DOHH2 (cell line): ENCODE measurements around the gene C1orf185.
"Not testable (repeated sequence)": the region's sequence is repeated elsewhere in the genome, so short reads cannot be mapped to it uniquely, and the experiment has no call there.

Experiments used
- H3F3A ChIP-seq: fragments of 200-600 bp; sonication (generic), shearing (Covaris generic); 2 replicates; pipeline ENCODE4 v1.6.0; 2016; ENCODE audit warnings: antibody characterized with exemption, mild to moderate bottlenecking; ENCODE audit not compliant: control insufficient read depth, insufficient read depth
- H3K27ac ChIP-seq: fragments of 200-600 bp; sonication (generic); 2 replicates; pipeline ENCODE4 v1.5.1; 2014; ENCODE audit warnings: low read depth, mild to moderate bottlenecking, low read length, moderate library complexity
- H3K27me3 ChIP-seq: fragments of 200-600 bp; sonication (generic); 2 replicates; pipeline ENCODE4 v1.6.1; 2014; ENCODE audit warnings: mild to moderate bottlenecking, low read length, mixed read lengths; ENCODE audit not compliant: control insufficient read depth
- H3K36me3 ChIP-seq: fragments of 200-600 bp; sonication (generic); 2 replicates; pipeline ENCODE4 v1.6.1; 2014; ENCODE audit warnings: mild to moderate bottlenecking, low read length, moderate library complexity, mixed read lengths; ENCODE audit not compliant: control insufficient read depth
- H3K4me1 ChIP-seq: fragments of 200-600 bp; sonication (generic); 2 replicates; pipeline ENCODE4 v1.6.1; 2014; ENCODE audit warnings: mild to moderate bottlenecking, low read length, mixed read lengths; ENCODE audit not compliant: control insufficient read depth
- H3K4me2 ChIP-seq: fragments of 200-600 bp; sonication (generic); 2 replicates; pipeline ENCODE4 v1.6.0; 2014; ENCODE audit warnings: mild to moderate bottlenecking, low read length, moderate library complexity
- H3K4me3 ChIP-seq: fragments of 200-600 bp; sonication (generic); 2 replicates; pipeline ENCODE4 v1.5.1; 2014; ENCODE audit warnings: mild to moderate bottlenecking, low read length, mixed read lengths
- H3K79me2 ChIP-seq: fragments of 200-600 bp; sonication (generic); 2 replicates; pipeline ENCODE4 v1.6.1; 2014; ENCODE audit warnings: mild to moderate bottlenecking, low read length, mixed read lengths; ENCODE audit not compliant: control insufficient read depth
- H3K9me2 ChIP-seq: fragments of 200-600 bp; sonication (generic); replicated peaks from 2 replicates; pipeline ENCODE4 v1.6.1; 2014; ENCODE audit warnings: mild to moderate bottlenecking, low read length, mixed read lengths; ENCODE audit not compliant: control insufficient read depth
- H3K9me3 ChIP-seq: fragments of 200-600 bp; sonication (generic); 2 replicates; pipeline ENCODE4 v1.6.1; 2014; ENCODE audit warnings: antibody characterized with exemption, low read length, mixed read lengths; ENCODE audit not compliant: control insufficient read depth, insufficient read depth
- H4K20me1 ChIP-seq: fragments of 200-600 bp; sonication (generic); 2 replicates; pipeline ENCODE4 v1.6.0; 2014; ENCODE audit warnings: low read depth, mild to moderate bottlenecking, antibody characterized with exemption, low read length, moderate library complexity; ENCODE audit not compliant: control insufficient read depth, insufficient read depth
- CTCF ChIP-seq: fragments of 200-600 bp; sonication (generic); IDR thresholded peaks from one replicate; pipeline ENCODE4 v1.5.1; 2014; ENCODE audit warnings: antibody characterized with exemption, mild to moderate bottlenecking, low read depth, low read length; ENCODE audit not compliant: poor library complexity, severe bottlenecking
- EZH2phosphoT487 ChIP-seq: fragments of 200-600 bp; sonication (generic); IDR thresholded peaks from 2 replicates; pipeline ENCODE4 v1.6.1; 2017; ENCODE audit warnings: borderline replicate concordance, mild to moderate bottlenecking, antibody characterized with exemption, low read length, moderate library complexity, mixed read lengths

The C1orf185 gene

GRCh38 chr1:51115714-51116404 lies 13.8 kb downstream of the C1orf185 start:
- H3K4me3 ChIP-seq: no peak overlapping the region
- H3K27me3 ChIP-seq: peaks cover 7% of the 10 kb centered on the region
- no peaks in the 10 kb centered on the region for H3K4me1 ChIP-seq
- no peak overlapping the region for H3K27ac ChIP-seq
- no peaks in the 10 kb centered on the region for H4K20me1 ChIP-seq
- no peak overlapping the region for H3K4me2 ChIP-seq
- H3K36me3 ChIP-seq: no peaks in the 10 kb centered on the region
- no peak for TF ChIP-seq CTCF
- no peak for TF ChIP-seq EZH2phosphoT487
- no peaks in the 10 kb centered on the region for H3K9me2 ChIP-seq
- H3K9me3 ChIP-seq: no peaks in the 10 kb centered on the region
- H3F3A ChIP-seq: no peaks in the 10 kb centered on the region
- H3K79me2 ChIP-seq: no peaks in the 10 kb centered on the region

GRCh38 chr1:51119331-51119730 lies 17.3 kb downstream of the C1orf185 start:
- TF ChIP-seq CTCF: no peak
- no peak for TF ChIP-seq EZH2phosphoT487
- Histone ChIP-seq H3K79me2 (no peaks in the 10 kb centered on the region), H3K36me3 (no peaks in the 10 kb centered on the region), H3K27ac (no peak overlapping the region), H3K9me2 (no peaks in the 10 kb centered on the region), H3K27me3 (peaks cover 7% of the 10 kb centered on the region), H3K9me3 (no peaks in the 10 kb centered on the region), H3K4me3 (no peak overlapping the region), H3F3A (no peaks in the 10 kb centered on the region), H3K4me1 (no peaks in the 10 kb centered on the region), H3K4me2 (no peak overlapping the region), H4K20me1 (no peaks in the 10 kb centered on the region)

GRCh38 chr1:51120629-51121028 lies 18.6 kb downstream of the C1orf185 start:
- TF ChIP-seq CTCF: no peak
- TF ChIP-seq EZH2phosphoT487: no peak
- Histone ChIP-seq H3K27me3 (peaks cover 7% of the 10 kb centered on the region), H3K4me1 (no peaks in the 10 kb centered on the region), H3K9me3 (no peaks in the 10 kb centered on the region), H3K9me2 (no peaks in the 10 kb centered on the region), H3K79me2 (no peaks in the 10 kb centered on the region), H3K4me2 (no peak overlapping the region), H3K36me3 (no peaks in the 10 kb centered on the region), H3F3A (no peaks in the 10 kb centered on the region), H4K20me1 (no peaks in the 10 kb centered on the region), H3K27ac (no peak overlapping the region), H3K4me3 (no peak overlapping the region)

- not testable (repeated sequence) for H3K9me3 ChIP-seq, H3F3A ChIP-seq, H3K36me3 ChIP-seq, H3K4me3 ChIP-seq, H3K9me2 ChIP-seq, H3K79me2 ChIP-seq, H3K4me1 ChIP-seq, H3K4me2 ChIP-seq, H3K27ac ChIP-seq, H4K20me1 ChIP-seq, H3K27me3 ChIP-seq
These were observed 25.1 kb downstream of the C1orf185 start for GRCh38 chr1:51127152-51127551.
